ENCODE measurements around the gene OSER1.

Gene OSER1

GRCh38 chr20:44223721-44224120 is 13.2 kb upstream of the OSER1 start:
- DNase-seq: no peak

GRCh38 chr20:44222633-44223368 is 12.2 kb upstream of the OSER1 start:
- no peak for DNase-seq

- DNase-seq: no peak
Measured at GRCh38 chr20:44222027-44222426, 11.5 kb upstream of the OSER1 start.

GRCh38 chr20:44221368-44221954 is 10.9 kb upstream of the OSER1 start:
- DNase-seq: no peak

- DNase-seq: no peak
Measured at GRCh38 chr20:44219791-44220190, 9.2 kb upstream of the OSER1 start.

- no peak for DNase-seq
Measured at GRCh38 chr20:44219170-44219730, 8.7 kb upstream of the OSER1 start.

GRCh38 chr20:44218446-44218845 is 7.9 kb upstream of the OSER1 start:
- DNase-seq: no peak

GRCh38 chr20:44217342-44218092 is 6.9 kb upstream of the OSER1 start:
- peak; percentile 63 to 66 for DNase-seq

GRCh38 chr20:44215125-44215524 is 4.6 kb upstream of the OSER1 start:
- DNase-seq: peak; percentile 58 to 61

GRCh38 chr20:44212792-44213191 is 2.2 kb upstream of the OSER1 start:
- DNase-seq: no peak

- DNase-seq: no peak
Measured at GRCh38 chr20:44211177-44212039, 837 bp upstream of the OSER1 start.

GRCh38 chr20:44209686-44210405 is 725 bp downstream of the OSER1 start:
- no peak for DNase-seq

- no peak for DNase-seq
Measured at GRCh38 chr20:44208770-44209169, 1.8 kb downstream of the OSER1 start.

GRCh38 chr20:44208165-44208564 is 2.4 kb downstream of the OSER1 start:
- DNase-seq: no peak

GRCh38 chr20:44207126-44207723 is 3.3 kb downstream of the OSER1 start:
- DNase-seq: no peak

- no peak for DNase-seq
Measured at GRCh38 chr20:44206132-44206531, 4.4 kb downstream of the OSER1 start.

GRCh38 chr20:44204832-44205215 is 5.7 kb downstream of the OSER1 start:
- DNase-seq: no peak

GRCh38 chr20:44204156-44204831 is 6.3 kb downstream of the OSER1 start:
- DNase-seq: no peak

- no peak for DNase-seq
Measured at GRCh38 chr20:44203161-44203560, 7.4 kb downstream of the OSER1 start.

- DNase-seq: no peak
Measured at GRCh38 chr20:44200983-44201382, 9.6 kb downstream of the OSER1 start.

- no peak for DNase-seq
Measured at GRCh38 chr20:44200371-44200770, 10.2 kb downstream of the OSER1 start.
